Heart left ventricle (tissue), 16 donors: Measurements from ENCODE around the gene AGAP2. TPM values are rescaled to one million over a fixed set of nuclear protein-coding genes. Genes with fewer than 3 reads are reported as not detected.
A peak's percentile ranks its signal among the peaks of the same experiment; 100 is the strongest.
"Not testable (repeated sequence)": the region's sequence is repeated elsewhere in the genome, so short reads cannot be mapped to it uniquely, and the experiment has no call there.

Experiments
- ATAC-seq, 4 donors: fragments of 200-7000 bp; cut with Tn5 transposase; one replicate each; pipeline ENCODE4 v1.9.1; 2020 to 2022; ENCODE audit warnings: moderate library complexity in 4 of 4, mild to moderate bottlenecking in 3 of 4, moderate number of reproducible peaks in 1 of 4
- DNase-seq, 5 donors: peaks; one replicate each; pipeline ENCODE4 v3.0.0-alpha.2; 2020
- H3K27ac ChIP-seq, 12 donors: fragments of 200-600 bp; sonication (generic) in 4 of 12; one replicate each; pipeline versions ENCODE4 v1.5.0 to v1.8.0; 2016 to 2022; ENCODE audit warnings: mild to moderate bottlenecking in 2 of 12
- H3K27me3 ChIP-seq, 9 donors: fragments of 200-600 bp; sonication (generic) in 2 of 9; one replicate each; pipeline versions ENCODE4 v1.5.1 to v1.8.0; 2016 to 2022; ENCODE audit warnings: mild to moderate bottlenecking in 3 of 9
- H3K36me3 ChIP-seq, 9 donors: fragments of 200-600 bp; sonication (generic) in 2 of 9; one replicate each; pipeline versions ENCODE4 v1.5.0 to v1.8.0; 2018 to 2022; ENCODE audit warnings: mild to moderate bottlenecking in 2 of 9
- H3K4me1 ChIP-seq, 12 donors: fragments of 200-600 bp; sonication (generic) in 4 of 12; one replicate each; pipeline versions ENCODE4 v1.5.0 to v1.8.0; 2016 to 2022; ENCODE audit warnings: mild to moderate bottlenecking in 3 of 12
- H3K4me3 ChIP-seq, 12 donors: fragments of 200-600 bp; sonication (generic) in 4 of 12; one replicate each; pipeline versions ENCODE4 v1.5.0 to v1.8.0; 2017 to 2022; ENCODE audit warnings: mild to moderate bottlenecking in 9 of 12, moderate library complexity in 4 of 12
- H3K9me3 ChIP-seq, 12 donors: fragments of 200-600 bp; sonication (generic) in 4 of 12; one replicate each; pipeline versions ENCODE4 v1.5.0 to v1.8.0; 2016 to 2022; ENCODE audit warnings: mild to moderate bottlenecking in 1 of 12
- CTCF ChIP-seq, 12 donors: fragments of 200-600 bp; sonication (generic) in 4 of 12; IDR thresholded peaks; one replicate each; pipeline versions ENCODE4 v1.5.0 to v1.8.0; 2018 to 2022; ENCODE audit warnings: antibody characterized with exemption in 12 of 12, mild to moderate bottlenecking in 5 of 12
- POLR2A ChIP-seq, 2 donors: fragments of 450-650 bp; IDR thresholded peaks; one replicate each; pipeline ENCODE4 v1.6.1; 2017; ENCODE audit warnings: antibody characterized with exemption in 2 of 2, mild to moderate bottlenecking in 2 of 2, moderate library complexity in 2 of 2
- WGBS, 4 donors: extraction: QIAGEN DNeasy Blood & Tissue Kit in 2 of 4; methylation state at CpG; one replicate each; pipeline versions ENCODE4 v1.1.5 to v1.1.7; 2013 to 2018; 5-methylcytosine and 5-hydroxymethylcytosine counted together
- intact Hi-C, 10 donors: fragments of 100-400 bp; cut with DNase I; formaldehyde crosslinking; loops; one replicate each; pipeline versions ENCODE4 v1.11.1 to v1.14.2; 2022
- polyA plus RNA-seq, 2 donors: library from polyadenylated mRNA; stranded (reverse); fragments of 200-250 nt; gene quantifications; one replicate each; pipeline ENCODE4 v1.2.3, GENCODE V29; 2013
- total RNA-seq, 9 donors: library from RNA; depleted of rRNA in 2 of 9; stranded (reverse); fragments of >200 nt in 2 of 9; fragmentation: NEBNext Ultra II Directional in 3 of 9; extraction: Animal tissue kit (Norgen Biotek cat#: 25700) in 3 of 9; gene quantifications; one replicate each; pipeline versions ENCODE4 v1.1.0 to v1.2.4, GENCODE V29; 2016 to 2023
- donor health status: ischemic (EF 13 %, LVEDD 7.1; RV severe dilation, severe dysfunction).
- donor health status: healthy with polysubstance abuse.
- donor health status: DM: no; HTN: yes; CAD: no.
- donor health status: DM: no; HTN: no; CAD: no.
- donor health status: ischemic (EF 25% LVEDD 6.9; RV normal size, moderate dysfunction).
- donor health status: ischemic (EF 25% LVEDD 5.7; RV mildly dilated, moderate dysfunction).
- donor health status: healthy.
- donor health status: DM: yes; HTN: yes; CAD: no.
- donor health status: ischemic (EF 35%, LVEDD 5.7; RV mildly dilated, moderate dysfunction).
- donor health status: nonischemic (EF 11% LVEDD 7.7; RV severe dilation, severe dysfunction).
- donor health status: DM: yes; HTN: yes; CAD: no.
- donor health status: PGD.
- donor health status: ischemic (EF 29% LVEDD 5.4; RV normal size, mild dysfunction).
- donor health status: nonischemic (EF 23%, LVEDD 6.1; RV moderate dilation, normal function).

Gene AGAP2
- total and polyA plus RNA-seq, 11 donors, result 3.9 to 12.0 (median 5.5) TPM

GRCh38 chr12:57775563-57776246, 37.2 kb upstream of the AGAP2 start:
- DNase-seq (no peak), ATAC-seq (no peak)
- H3K36me3 ChIP-seq, result peaks cover 0 to 23% (median 6%) of the 10 kb centered on the region in 9 donors
- TF ChIP-seq CTCF (IDR thresholded peaks at IDR 0.05), result no peak
- no peak for TF ChIP-seq POLR2A (IDR thresholded peaks at IDR 0.05)
- H3K4me3 ChIP-seq, result no peak overlapping the region
- 76 to 85% (median 83%) methylated on average over 4 of the region's 4 CpGs for WGBS, 4 donors
- no peak overlapping the region for H3K27ac ChIP-seq
- no peaks in the 10 kb centered on the region for H3K9me3 ChIP-seq
- H3K4me1 ChIP-seq, result peaks cover 0 to 27% (median 15%) of the 10 kb centered on the region in 12 donors
- intact Hi-C loops, result no loop called here
- no peaks in the 10 kb centered on the region for H3K27me3 ChIP-seq

- H3K4me3 ChIP-seq, result no peak overlapping the region
- DNase-seq (no peak), ATAC-seq (no peak)
- no peaks in the 10 kb centered on the region for H3K27me3 ChIP-seq
- 86 to 95% (median 89%) methylated on average over 3 of the region's 3 CpGs for WGBS, 4 donors
- no peak for TF ChIP-seq POLR2A (IDR thresholded peaks at IDR 0.05)
- no peak for TF ChIP-seq CTCF (IDR thresholded peaks at IDR 0.05)
- no peaks in the 10 kb centered on the region for H3K9me3 ChIP-seq
- H3K36me3 ChIP-seq, result peaks cover 0 to 21% (median 6%) of the 10 kb centered on the region in 9 donors
- no peak overlapping the region for H3K27ac ChIP-seq
- intact Hi-C loops, result no loop called here
- peaks cover 0 to 27% (median 15%) of the 10 kb centered on the region in 12 donors for H3K4me1 ChIP-seq
Observed at GRCh38 chr12:57775044-57775443, 36.5 kb upstream of the AGAP2 start.

- H3K27me3 ChIP-seq, intact Hi-C loops, H3K27ac ChIP-seq, H3K9me3 ChIP-seq, ATAC-seq, H3K4me3 ChIP-seq, DNase-seq: not testable (repeated sequence)
- 91 to 96% (median 92%) methylated on average over 11 of the region's 11 CpGs for WGBS, 4 donors
- peaks cover 0 to 27% (median 15%) of the 10 kb centered on the region in 12 donors for H3K4me1 ChIP-seq
- peaks cover 0 to 24% (median 9%) of the 10 kb centered on the region in 9 donors for H3K36me3 ChIP-seq
Observed at GRCh38 chr12:57774634-57775033, 36.1 kb upstream of the AGAP2 start.

GRCh38 chr12:57772429-57773322, 34.1 kb upstream of the AGAP2 start, which contains the start of gene EEF1AKMT3:
EEF1AKMT3 (plus strand) TSS chr12:57772614; CDS start chr12:57772725, 111 bp downstream.
- H3K4me1 ChIP-seq, result peaks cover 0 to 27% (median 15%) of the 10 kb centered on the region in 12 donors
- peak within 1 kb of the TSS; percentile 59 to 94 (median 74) for H3K4me3 ChIP-seq
- peak; percentile 74 to 83 (median 75) for DNase-seq
- H3K36me3 ChIP-seq, result peaks cover 0 to 36% (median 11%) of the 10 kb centered on the region in 9 donors
- WGBS, 4 donors, result 2 to 6% (median 3%) methylated on average over 46 to 67 of the region's 67 CpGs
- H3K27me3 ChIP-seq, result peaks cover 0 to under 1% (median 0%) of the 10 kb centered on the region in 9 donors
- no peak for TF ChIP-seq POLR2A (IDR thresholded peaks at IDR 0.05)
- no peak for TF ChIP-seq CTCF (IDR thresholded peaks at IDR 0.05)
- H3K27ac ChIP-seq, result peak within 1 kb of the TSS; percentile 41 to 95 (median 90)
- peak; percentile 52 to 69 (median 68) for ATAC-seq
- intact Hi-C loops, result loop anchor here in 1 of 10 donors (1.0 kb wide), 1 partner anchor 20 kb away; the partner anchor contains the start of gene CDK4
- no peaks in the 10 kb centered on the region for H3K9me3 ChIP-seq
